ENCODE results near the gene RPS21.
A peak's percentile ranks its signal among the peaks of the same experiment; 100 is the strongest.

RPS21 gene

GRCh38 chr20:62349556-62350097, 37.3 kb upstream of the RPS21 start:
- peaks cover 3% of the 10 kb centered on the region for H3K9me3 ChIP-seq (ENCODE audit: control insufficient read depth, low read length)

GRCh38 chr20:62350098-62350628, 36.7 kb upstream of the RPS21 start:
- no peak overlapping the region for H2BK12ac ChIP-seq (ENCODE audit: low read length in 2 of 2)
- WGBS: 87% methylated on average over 16 of the region's 16 CpGs
- H3K79me1 ChIP-seq (replicated peaks; ENCODE audit: low read length, poor library complexity, severe bottlenecking): peaks cover 36% of the 10 kb centered on the region
- no peak overlapping the region for H3K9ac ChIP-seq (ENCODE audit: low read length)
- no peak overlapping the region for H2BK120ac ChIP-seq (ENCODE audit: low read depth, low read length)
- H3K14ac ChIP-seq (ENCODE audit: low read length in 2 of 2): no peak overlapping the region
- peaks cover 17 to 88% of the 10 kb centered on the region in 2 experiments for H3K36me3 ChIP-seq (ENCODE audit: control insufficient read depth in 1 of 2, insufficient read depth in 2 of 2, low read depth in 1 of 2, low read length in 2 of 2)
- no peak overlapping the region for H4K91ac ChIP-seq (ENCODE audit: low read length)
- no peak for DNase-seq
- H3K4me1 ChIP-seq (ENCODE audit: control insufficient read depth, insufficient read depth, low read depth, low read length): peaks cover 51% of the 10 kb centered on the region
- H3K4me3 ChIP-seq (ENCODE audit: insufficient read depth in 1 of 2, low read depth in 1 of 2, low read length in 2 of 2): no peak overlapping the region
- H3K18ac ChIP-seq (ENCODE audit: low read depth in 1 of 2, low read length in 2 of 2): no peak overlapping the region
- H2BK5ac ChIP-seq (ENCODE audit: low read depth, low read length, poor library complexity, severe bottlenecking): no peak overlapping the region
- H4K8ac ChIP-seq (ENCODE audit: low read length): no peak overlapping the region
- no peak overlapping the region for H3K4me2 ChIP-seq (ENCODE audit: low read length, poor library complexity, severe bottlenecking)
- H3K9me3 ChIP-seq (ENCODE audit: control insufficient read depth, low read length): peaks cover 3% of the 10 kb centered on the region
- H3K23ac ChIP-seq (ENCODE audit: low read length in 2 of 2): no peak overlapping the region
- peak overlapping the region; percentile 46 for H2AK5ac ChIP-seq (ENCODE audit: low read length, severe bottlenecking)
- H3K4ac ChIP-seq (ENCODE audit: low read depth in 1 of 2, low read length in 2 of 2): no peak overlapping the region
- H2BK15ac ChIP-seq (ENCODE audit: low read depth, poor library complexity, severe bottlenecking): no peak overlapping the region
- no peak overlapping the region for H2AFZ ChIP-seq (ENCODE audit: low read depth, low read length)
- no peaks in the 10 kb centered on the region for H3K27me3 ChIP-seq (ENCODE audit: control insufficient read depth in 1 of 2, insufficient read depth in 1 of 2, low read length in 2 of 2)
- peak overlapping the region; percentile 58 for H3K27ac ChIP-seq (ENCODE audit: low read length, poor library complexity, severe bottlenecking)

More at GRCh38 chr20:62349556-62350097, 37.3 kb upstream of the RPS21 start:
- no peak overlapping the region for H2AK5ac ChIP-seq (ENCODE audit: low read length, severe bottlenecking)
- H3K4me3 ChIP-seq (ENCODE audit: insufficient read depth in 1 of 2, low read depth in 1 of 2, low read length in 2 of 2): no peak overlapping the region
- no peak overlapping the region for H3K4ac ChIP-seq (ENCODE audit: low read depth in 1 of 2, low read length in 2 of 2)
- no peak overlapping the region for H3K4me2 ChIP-seq (ENCODE audit: low read length, poor library complexity, severe bottlenecking)
- no peak overlapping the region for H4K8ac ChIP-seq (ENCODE audit: low read length)
- H3K4me1 ChIP-seq (ENCODE audit: control insufficient read depth, insufficient read depth, low read depth, low read length): peaks cover 46% of the 10 kb centered on the region
- H3K14ac ChIP-seq (ENCODE audit: low read length in 2 of 2): no peak overlapping the region
- H2BK15ac ChIP-seq (ENCODE audit: low read depth, poor library complexity, severe bottlenecking): no peak overlapping the region
- H3K79me1 ChIP-seq (replicated peaks; ENCODE audit: low read length, poor library complexity, severe bottlenecking): peaks cover 36% of the 10 kb centered on the region
- DNase-seq: no peak
- no peak overlapping the region for H2BK12ac ChIP-seq (ENCODE audit: low read length in 2 of 2)
- H3K23ac ChIP-seq (ENCODE audit: low read length in 2 of 2): no peak overlapping the region
- H3K36me3 ChIP-seq (ENCODE audit: control insufficient read depth in 1 of 2, insufficient read depth in 2 of 2, low read depth in 1 of 2, low read length in 2 of 2): peaks cover 20 to 86% of the 10 kb centered on the region in 2 experiments
- H4K91ac ChIP-seq (ENCODE audit: low read length): no peak overlapping the region
- H3K9ac ChIP-seq (ENCODE audit: low read length): no peak overlapping the region
- no peak overlapping the region for H2AFZ ChIP-seq (ENCODE audit: low read depth, low read length)
- H3K18ac ChIP-seq (ENCODE audit: low read depth in 1 of 2, low read length in 2 of 2): no peak overlapping the region
- H2BK5ac ChIP-seq (ENCODE audit: low read depth, low read length, poor library complexity, severe bottlenecking): no peak overlapping the region
- no peak overlapping the region for H2BK120ac ChIP-seq (ENCODE audit: low read depth, low read length)
- H3K27me3 ChIP-seq (ENCODE audit: control insufficient read depth in 1 of 2, insufficient read depth in 1 of 2, low read length in 2 of 2): no peaks in the 10 kb centered on the region
- WGBS: 94% methylated on average over 3 of the region's 7 CpGs
- peak overlapping the region; percentile 53 for H3K27ac ChIP-seq (ENCODE audit: low read length, poor library complexity, severe bottlenecking)

- 90% methylated on average over 23 of the region's 23 CpGs for WGBS
These were observed 36.1 kb upstream of the RPS21 start for GRCh38 chr20:62350629-62351422.

More at GRCh38 chr20:62350629-62351422, 36.1 kb upstream of the RPS21 start:
- Histone ChIP-seq H2AK5ac (ENCODE audit: low read length, severe bottlenecking) (peak overlapping the region; percentile 46), H4K8ac (ENCODE audit: low read length) (no peak overlapping the region), H3K4me1 (ENCODE audit: control insufficient read depth, insufficient read depth, low read depth, low read length) (peaks cover 56% of the 10 kb centered on the region), H3K79me1 (replicated peaks; ENCODE audit: low read length, poor library complexity, severe bottlenecking) (peaks cover 34% of the 10 kb centered on the region), H3K18ac (ENCODE audit: low read depth in 1 of 2, low read length in 2 of 2) (no peak overlapping the region), H4K91ac (ENCODE audit: low read length) (no peak overlapping the region), H2BK15ac (ENCODE audit: low read depth, poor library complexity, severe bottlenecking) (no peak overlapping the region), H3K23ac (ENCODE audit: low read length in 2 of 2) (no peak overlapping the region), H3K27me3 (ENCODE audit: control insufficient read depth in 1 of 2, insufficient read depth in 1 of 2, low read length in 2 of 2) (no peaks in the 10 kb centered on the region), H3K36me3 (ENCODE audit: control insufficient read depth in 1 of 2, insufficient read depth in 2 of 2, low read depth in 1 of 2, low read length in 2 of 2) (peaks cover 17 to 83% of the 10 kb centered on the region in 2 experiments), H3K9me3 (ENCODE audit: control insufficient read depth, low read length) (peaks cover 3% of the 10 kb centered on the region), H3K27ac (ENCODE audit: low read length, poor library complexity, severe bottlenecking) (peak overlapping the region; percentile 58), H3K4me3 (ENCODE audit: insufficient read depth in 1 of 2, low read depth in 1 of 2, low read length in 2 of 2) (no peak overlapping the region), H2BK12ac (ENCODE audit: low read length in 2 of 2) (no peak overlapping the region), H3K4me2 (ENCODE audit: low read length, poor library complexity, severe bottlenecking) (no peak overlapping the region), H3K4ac (ENCODE audit: low read depth in 1 of 2, low read length in 2 of 2) (no peak overlapping the region), H2BK5ac (ENCODE audit: low read depth, low read length, poor library complexity, severe bottlenecking) (no peak overlapping the region), H2AFZ (ENCODE audit: low read depth, low read length) (no peak overlapping the region), H3K9ac (ENCODE audit: low read length) (no peak overlapping the region), H3K14ac (ENCODE audit: low read length in 2 of 2) (no peak overlapping the region), H2BK120ac (ENCODE audit: low read depth, low read length) (no peak overlapping the region)
- DNase-seq: no peak

All from mesenchymal stem cell (in vitro differentiated cells and primary cell).